SK-MEL-5 (cell line): ENCODE measurements around the gene MORC3. TPM values are rescaled to one million over a fixed set of nuclear protein-coding genes. Genes with fewer than 3 reads are reported as not detected.
"Not testable (repeated sequence)": the region's sequence is repeated elsewhere in the genome, so short reads cannot be mapped to it uniquely, and the experiment has no call there.

ENCODE experiments used
- DNase-seq: peaks from one replicate; pipeline ENCODE4 v3.0.0-alpha.2; 2016; ENCODE audit warnings: low read depth, low spot score
- in situ Hi-C: cut with HindIII; loops from 2 replicates; pipeline ENCODE4 v1.10.0; 2016; ENCODE audit warnings: low sequenced_read_pairs, high pct_unique_total_duplicates, low pct_unique_long_range_greater_than_20kb
- total RNA-seq: library from RNA; depleted of rRNA; stranded (reverse); fragments of >200 nt; shearing (Covaris generic); gene quantifications from 2 replicates; pipeline ENCODE4 v1.2.3, GENCODE V29; 2014

MORC3 gene
- total RNA-seq, 1 experiment from 2014 or later = 46.9 TPM

- no peak for DNase-seq
- in situ Hi-C loops = no loop called here
Observed at GRCh38 chr21:36359185-36359584, 39.2 kb downstream of the MORC3 start.

- in situ Hi-C loops = no loop called here
- no peak for DNase-seq
Observed at GRCh38 chr21:36369064-36369685, 49.2 kb downstream of the MORC3 start.

- no peak for DNase-seq
- in situ Hi-C loops = no loop called here
Observed at GRCh38 chr21:36375994-36376393, 56.0 kb downstream of the MORC3 start.

- DNase-seq = peak; percentile 92
- in situ Hi-C loops = no loop called here
Observed at GRCh38 chr21:36377391-36377842, 57.4 kb downstream of the MORC3 start.

GRCh38 chr21:36379251-36379650 lies 59.3 kb downstream of the MORC3 start:
- DNase-seq = no peak
- in situ Hi-C loops = no loop called here

GRCh38 chr21:36381841-36382589 lies 62.0 kb downstream of the MORC3 start:
- in situ Hi-C loops = no loop called here
- no peak for DNase-seq

- in situ Hi-C loops = not testable (repeated sequence)
Observed at GRCh38 chr21:36382722-36383121, 62.7 kb downstream of the MORC3 start.

GRCh38 chr21:36384885-36385232 lies 64.9 kb downstream of the MORC3 start:
- no peak for DNase-seq
- in situ Hi-C loops = no loop called here

More at GRCh38 chr21:36382722-36383121, 62.7 kb downstream of the MORC3 start:
- DNase-seq = not testable (repeated sequence)

- in situ Hi-C loops = no loop called here
- peak; percentile 65 for DNase-seq
Observed at GRCh38 chr21:36385233-36386030, 65.4 kb downstream of the MORC3 start, which contains the start of gene CHAF1B. Gene CHAF1B, plus strand, starts transcription at chr21:36385392. Its CDS starts 745 bp downstream, at chr21:36386137.

GRCh38 chr21:36386031-36386642 lies 66.1 kb downstream of the MORC3 start:
- in situ Hi-C loops = no loop called here
- no peak for DNase-seq

GRCh38 chr21:36388096-36388495 lies 68.1 kb downstream of the MORC3 start:
- DNase-seq = no peak
- in situ Hi-C loops = no loop called here

GRCh38 chr21:36388835-36389234 lies 68.8 kb downstream of the MORC3 start:
- DNase-seq = peak; percentile 63
- in situ Hi-C loops = no loop called here

- in situ Hi-C loops, DNase-seq: not testable (repeated sequence)
Observed at GRCh38 chr21:36391649-36392048, 71.7 kb downstream of the MORC3 start.

GRCh38 chr21:36395353-36396111 lies 75.5 kb downstream of the MORC3 start:
- DNase-seq = no peak
- in situ Hi-C loops = no loop called here

GRCh38 chr21:36396325-36396724 lies 76.3 kb downstream of the MORC3 start:
- in situ Hi-C loops = no loop called here
- no peak for DNase-seq

GRCh38 chr21:36396971-36397370 lies 77.0 kb downstream of the MORC3 start:
- in situ Hi-C loops = no loop called here

GRCh38 chr21:36397606-36398005 lies 77.6 kb downstream of the MORC3 start:
- in situ Hi-C loops = no loop called here
- no peak for DNase-seq

More at GRCh38 chr21:36396971-36397370, 77.0 kb downstream of the MORC3 start:
- DNase-seq = no peak
